Stimulated activated CD4-positive, alpha-beta T cell treated with anti-CD3 and anti-CD28 coated beads, Interleukin-12 subunit alpha, Interleukin-12 subunit beta, amount 100 ng/mL, for 4 hours (primary cell): ENCODE data around the gene VGLL4.
"Not testable (repeated sequence)": the region's sequence is repeated elsewhere in the genome, so short reads cannot be mapped to it uniquely, and the experiment has no call there.

Experiments used
- DNase-seq: peaks from one replicate; pipeline ENCODE4 v3.0.0-alpha.2; 2020

The VGLL4 gene

GRCh38 chr3:11604139-11604892 lies 39.4 kb downstream of the VGLL4 start:
- DNase-seq, result no peak

DNA sequence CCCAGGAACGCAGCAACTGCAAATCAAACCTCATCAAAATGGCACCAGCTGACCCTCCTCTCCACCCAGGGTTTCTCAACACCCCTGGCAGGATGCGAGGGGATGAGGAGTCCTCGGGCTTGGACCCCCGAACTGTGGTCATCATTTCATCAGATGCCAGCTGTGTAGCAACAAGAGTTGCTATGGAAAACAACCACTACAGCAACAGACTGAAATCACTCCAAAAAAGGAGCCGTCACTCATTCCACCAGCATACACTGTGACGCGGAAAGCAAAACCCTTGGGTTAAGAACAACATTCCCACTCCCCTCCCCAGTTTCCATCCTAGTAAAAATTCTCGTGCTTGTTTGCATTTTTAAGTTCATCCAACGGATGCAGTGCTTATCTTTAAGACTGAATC lies 40.1 kb downstream of the VGLL4 start:
- no peak for DNase-seq

DNA sequence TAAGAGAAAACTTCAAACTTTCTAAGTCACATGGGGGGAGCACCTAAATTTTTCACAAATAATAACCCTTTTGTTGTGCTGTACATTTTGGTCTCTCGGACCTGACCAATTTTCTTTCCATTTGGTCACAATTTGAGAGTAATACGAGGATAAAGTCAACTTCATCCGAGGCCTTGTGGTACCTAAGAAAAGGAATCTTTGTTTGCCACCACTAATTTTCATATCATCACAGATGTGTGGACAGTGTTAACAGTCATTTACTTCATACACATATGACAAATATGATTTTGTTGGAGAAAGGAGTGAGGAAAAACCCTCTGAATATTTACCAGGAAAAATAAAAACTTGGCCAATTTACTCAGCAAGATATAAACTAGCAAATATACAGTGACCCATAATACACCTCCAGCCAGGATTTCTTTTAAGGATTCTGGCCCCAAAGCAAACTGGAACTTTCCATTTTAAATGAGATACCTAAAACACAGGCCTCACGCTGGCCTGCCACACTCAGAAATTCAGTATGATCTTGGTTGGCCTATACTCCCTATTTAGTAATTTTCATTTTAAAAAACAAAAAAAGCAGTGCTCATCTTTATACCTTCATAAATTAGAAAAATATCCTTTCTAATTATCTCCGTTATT lies 40.7 kb downstream of the VGLL4 start:
- no peak for DNase-seq

DNA sequence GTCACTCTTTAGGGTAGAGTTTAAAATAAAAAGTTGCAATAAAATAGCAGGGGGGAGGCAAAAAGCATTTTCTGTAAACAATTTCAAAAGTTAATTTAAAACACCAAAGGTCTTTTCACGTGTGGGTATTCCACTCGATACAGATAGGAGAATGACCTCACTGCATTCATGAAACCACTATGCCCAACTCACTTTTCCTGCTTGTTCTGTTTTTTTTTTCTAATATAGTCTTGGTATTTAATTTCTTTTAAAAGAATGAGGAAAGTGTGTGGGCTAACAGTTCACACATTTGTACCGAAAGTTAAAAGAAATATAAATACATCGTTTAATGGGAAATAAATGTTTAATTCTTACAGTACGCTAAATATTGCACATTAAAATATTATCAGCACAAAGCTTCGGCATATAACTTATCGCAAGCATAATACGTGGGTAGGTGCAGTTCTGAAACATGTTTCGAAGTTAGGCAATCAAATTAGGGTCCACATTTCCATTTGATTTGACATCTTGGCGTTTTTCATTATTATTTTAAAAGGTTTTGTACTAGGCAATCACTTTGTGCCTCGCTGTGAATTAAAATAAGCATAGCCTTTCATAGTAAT lies 41.4 kb downstream of the VGLL4 start:
- DNase-seq, result no peak

DNA sequence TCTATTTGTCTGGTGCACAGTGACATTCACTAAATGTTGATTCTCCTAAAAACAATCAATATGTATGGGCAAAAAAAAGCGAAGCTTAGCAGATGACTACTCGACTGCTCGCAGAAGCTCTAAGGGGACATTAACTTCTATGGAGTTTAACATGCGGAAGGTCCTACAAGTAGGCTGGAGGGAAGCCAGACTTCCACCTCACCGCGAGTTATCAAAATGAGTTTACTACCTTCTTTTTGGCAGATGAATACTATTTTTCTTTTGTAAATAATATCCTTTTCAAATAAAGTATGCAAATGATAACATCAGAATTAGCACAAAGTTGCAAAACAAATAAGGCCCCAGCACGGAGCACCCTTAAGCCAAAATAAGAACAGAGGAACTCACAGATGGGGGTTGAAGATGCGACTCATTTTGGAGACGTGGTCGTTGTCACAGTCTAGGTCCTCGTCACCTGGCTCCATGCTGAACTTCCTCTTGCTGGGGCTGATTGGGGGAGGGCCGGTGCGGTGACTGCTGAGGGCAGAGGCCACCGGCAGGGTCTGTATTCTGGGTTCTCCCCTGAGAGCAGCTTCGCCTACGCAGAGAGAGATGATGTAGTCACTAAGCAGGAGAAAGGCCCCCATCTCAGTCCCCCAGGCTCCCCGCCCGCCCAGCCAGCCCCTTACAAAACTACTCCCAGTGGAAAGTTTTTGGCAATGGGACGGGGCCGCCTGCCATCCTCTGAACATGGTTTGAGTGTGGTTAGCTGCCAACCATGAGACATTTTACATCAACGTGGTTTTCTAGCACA lies 42.1 kb downstream of the VGLL4 start:
- no peak for DNase-seq

GRCh38 chr3:11600501-11601282 lies 43.0 kb downstream of the VGLL4 start:
- no peak for DNase-seq

DNA sequence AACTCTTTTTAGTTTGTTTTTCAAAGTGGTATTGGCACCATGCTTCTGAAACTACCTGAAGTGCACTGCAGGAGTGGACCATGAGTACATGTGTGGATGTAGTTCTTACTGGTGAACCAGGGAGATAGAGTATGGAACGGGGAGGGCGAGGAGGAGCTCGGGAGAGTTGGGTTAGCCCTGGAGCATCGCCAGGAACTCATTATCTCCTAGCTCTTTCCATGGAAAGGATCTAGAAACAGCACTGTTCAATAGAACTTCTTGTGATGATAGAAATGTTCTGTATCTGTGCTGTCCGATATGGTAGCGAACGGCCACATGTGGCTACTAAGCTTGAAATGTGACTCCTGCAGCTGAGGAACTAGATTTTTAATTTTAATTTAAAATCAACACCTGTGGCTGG lies 47.3 kb downstream of the VGLL4 start:
- no peak for DNase-seq

GRCh38 chr3:11595024-11595423 lies 48.7 kb downstream of the VGLL4 start:
- not testable (repeated sequence) for DNase-seq

DNA sequence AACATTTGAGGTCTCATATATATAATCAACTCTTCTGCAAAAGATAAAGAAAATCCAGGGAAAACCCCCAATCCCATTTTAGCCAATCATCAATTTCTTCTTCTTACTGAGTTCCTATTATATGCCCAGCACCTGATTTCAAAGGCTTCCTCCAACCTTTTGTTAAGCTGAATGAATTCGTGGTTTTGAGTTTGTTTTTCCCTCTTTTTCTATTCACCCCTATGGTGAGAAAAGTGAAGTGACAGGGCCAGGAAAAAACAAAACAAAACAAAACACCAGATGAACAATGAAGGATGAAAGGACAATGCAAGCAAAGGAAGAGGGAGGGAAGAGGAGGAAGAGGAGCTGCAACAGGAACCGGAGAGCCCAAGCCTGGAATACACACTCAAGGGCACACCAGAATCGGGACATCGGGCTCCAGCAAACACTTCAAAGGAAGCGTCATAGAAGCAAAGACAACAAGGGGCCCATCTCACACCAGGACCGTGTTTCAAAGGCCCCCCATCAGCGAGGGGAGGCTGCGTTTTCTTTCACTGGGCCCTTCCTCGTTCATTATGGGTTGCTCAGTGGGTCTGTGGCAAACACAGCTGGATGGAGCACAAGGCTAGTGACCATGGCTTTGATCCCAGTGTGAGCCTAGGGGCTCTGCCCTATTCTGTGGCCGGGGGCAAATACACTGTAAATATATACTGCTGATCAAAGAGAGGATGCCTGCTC lies 50.2 kb downstream of the VGLL4 start:
- DNase-seq, result no peak

DNA sequence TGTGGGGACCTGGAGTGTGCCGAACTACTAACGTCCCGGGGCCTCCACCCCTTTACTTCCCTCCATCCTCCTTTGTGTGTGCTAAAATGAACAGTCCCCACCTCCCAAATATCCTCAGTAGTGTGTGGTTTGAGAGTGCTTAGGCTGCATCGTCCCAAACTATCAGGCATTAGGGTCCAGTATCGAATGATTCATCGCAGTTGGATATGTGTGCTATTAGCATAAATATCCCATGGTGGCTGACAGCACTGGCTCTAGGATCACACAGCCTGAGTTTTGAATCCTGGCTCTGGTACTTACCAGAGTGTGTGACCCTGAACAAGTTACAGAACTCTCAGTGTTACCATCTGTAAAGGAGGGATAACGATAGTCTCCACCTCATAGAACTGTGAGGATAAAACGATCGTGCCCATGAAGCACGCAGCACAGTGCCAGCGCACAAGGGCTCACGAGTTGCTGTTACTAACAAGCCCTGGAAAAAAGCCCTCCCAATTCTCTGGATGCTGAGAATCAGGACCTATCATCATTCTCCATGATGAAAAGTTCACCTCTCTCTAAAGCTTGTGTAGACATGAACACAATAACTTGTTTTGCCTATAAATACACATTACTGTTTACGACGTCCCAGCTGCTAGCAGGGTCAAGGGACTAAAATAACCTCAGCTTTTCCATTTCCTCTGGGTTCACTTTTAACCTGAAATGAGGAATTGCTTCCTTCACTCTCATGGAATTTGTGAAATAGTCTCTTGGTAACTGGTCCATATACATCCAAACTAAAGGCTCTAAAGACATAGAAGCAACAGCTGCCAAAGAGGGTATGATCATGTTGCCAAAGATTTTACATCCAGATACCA lies 51.0 kb downstream of the VGLL4 start:
- no peak for DNase-seq

DNA sequence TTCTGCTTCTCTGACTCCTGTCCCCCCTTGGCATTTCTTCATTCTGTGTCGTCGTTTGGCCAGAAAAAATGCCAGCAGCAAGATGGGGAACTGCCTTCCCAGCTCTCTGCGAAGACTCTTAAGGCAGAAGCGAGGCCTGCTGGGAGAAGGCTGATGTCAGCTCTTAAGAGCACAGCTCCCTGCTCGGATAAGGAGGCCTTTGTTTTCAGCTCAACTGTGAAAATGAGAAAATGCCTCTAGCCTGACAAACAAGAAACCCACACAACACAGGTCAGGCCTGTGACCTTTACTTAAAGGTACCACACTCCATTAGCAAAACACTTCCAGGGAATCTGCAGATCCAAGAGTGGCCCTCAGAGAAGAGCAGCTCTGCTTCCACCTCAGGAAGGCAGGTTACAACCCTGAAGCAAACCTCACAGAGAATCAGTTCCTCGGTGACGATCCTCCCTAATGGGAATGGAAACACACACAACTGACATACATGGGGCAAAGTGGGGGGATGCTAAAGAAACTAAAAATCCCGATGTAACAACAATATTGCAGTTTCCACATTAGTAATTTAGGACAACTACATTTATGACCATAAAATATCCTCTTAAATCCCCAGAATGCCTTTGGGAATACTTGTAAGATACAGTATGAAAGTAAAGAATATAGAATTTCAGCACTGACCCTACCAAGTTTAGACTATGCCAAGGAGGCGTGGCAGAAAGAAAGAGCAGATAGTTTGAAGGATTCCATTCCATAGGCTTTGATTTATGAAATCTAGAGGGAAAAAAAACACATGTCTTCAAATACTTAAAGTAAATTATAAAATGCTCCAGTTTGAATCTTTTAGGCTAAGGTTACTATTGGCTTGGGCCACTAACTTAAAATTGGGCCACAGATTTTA lies 52.1 kb downstream of the VGLL4 start:
- DNase-seq, result no peak

DNA sequence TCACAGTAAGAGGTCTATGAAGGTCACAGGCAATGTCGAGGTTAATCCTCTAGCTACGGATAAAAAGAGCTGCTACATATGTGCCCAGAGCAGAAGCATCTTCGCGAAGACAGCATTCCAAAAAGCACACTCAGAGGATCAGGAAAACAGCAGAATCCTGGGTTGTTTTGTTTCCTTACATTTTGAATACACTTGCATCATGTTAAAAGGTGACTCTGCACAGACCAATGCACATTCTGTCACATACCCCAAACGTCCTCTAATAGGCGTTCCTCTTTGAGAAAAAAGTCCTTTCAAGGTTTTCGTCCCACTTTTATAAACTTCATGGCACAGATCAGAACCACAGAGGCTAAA lies 52.7 kb downstream of the VGLL4 start:
- no peak for DNase-seq

- DNase-seq, result no peak
Observed at GRCh38 chr3:11589706-11590105, 54.0 kb downstream of the VGLL4 start.

DNA sequence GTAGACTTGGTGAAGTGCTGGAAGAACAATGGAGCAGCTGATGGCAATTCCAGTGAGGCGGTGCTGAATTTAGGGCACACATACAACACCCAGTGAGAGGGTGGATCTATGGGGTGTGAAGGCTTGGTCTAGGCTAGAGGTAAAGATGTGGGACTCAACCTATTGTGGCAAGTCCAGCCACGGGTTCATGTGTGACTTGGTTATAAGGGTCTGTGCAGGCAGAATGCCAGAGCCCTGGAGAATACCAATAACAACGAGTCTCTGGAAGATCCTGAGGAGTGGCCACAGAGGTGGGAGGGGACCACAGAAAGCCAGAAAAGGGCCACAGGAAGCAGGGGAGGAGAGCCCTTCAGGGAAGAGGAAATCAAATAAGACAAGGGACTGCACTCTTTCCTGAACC lies 55.0 kb downstream of the VGLL4 start:
- no peak for DNase-seq

- no peak for DNase-seq
Observed at GRCh38 chr3:11588338-11588737, 55.4 kb downstream of the VGLL4 start.

- no peak for DNase-seq
Observed at GRCh38 chr3:11587766-11588165, 55.9 kb downstream of the VGLL4 start.

- no peak for DNase-seq
Observed at GRCh38 chr3:11584570-11584969, 59.1 kb downstream of the VGLL4 start.

DNA sequence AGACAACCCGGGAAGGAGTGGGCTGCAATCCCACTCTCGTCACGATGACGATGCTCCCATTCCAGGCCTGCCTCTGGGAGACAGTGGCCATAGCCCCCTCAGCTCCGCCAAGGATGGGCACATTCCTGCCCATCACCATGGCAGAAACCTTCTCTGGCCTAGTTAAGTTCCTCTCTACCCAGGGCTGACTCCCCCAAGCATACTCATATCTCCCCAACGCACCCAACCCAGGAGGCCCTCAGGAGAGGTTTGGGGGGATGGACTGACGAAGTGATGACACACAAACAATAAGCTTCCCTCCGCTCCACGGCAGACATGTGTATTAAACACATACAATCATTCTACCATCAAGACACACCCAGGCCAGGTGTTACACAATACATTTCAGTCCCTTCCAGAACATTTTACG lies 60.1 kb downstream of the VGLL4 start:
- DNase-seq, result no peak

- DNase-seq, result no peak
Observed at GRCh38 chr3:11583235-11583634, 60.5 kb downstream of the VGLL4 start.
